ENCODE data around the gene MCHR1. TPM values are rescaled to one million over a fixed set of nuclear protein-coding genes. Genes with fewer than 3 reads are reported as not detected.
A peak's percentile ranks its signal among the peaks of the same experiment; 100 is the strongest.

MCHR1 gene
- total RNA-seq, 1 donor from 2014 or later, result not detected

DNA sequence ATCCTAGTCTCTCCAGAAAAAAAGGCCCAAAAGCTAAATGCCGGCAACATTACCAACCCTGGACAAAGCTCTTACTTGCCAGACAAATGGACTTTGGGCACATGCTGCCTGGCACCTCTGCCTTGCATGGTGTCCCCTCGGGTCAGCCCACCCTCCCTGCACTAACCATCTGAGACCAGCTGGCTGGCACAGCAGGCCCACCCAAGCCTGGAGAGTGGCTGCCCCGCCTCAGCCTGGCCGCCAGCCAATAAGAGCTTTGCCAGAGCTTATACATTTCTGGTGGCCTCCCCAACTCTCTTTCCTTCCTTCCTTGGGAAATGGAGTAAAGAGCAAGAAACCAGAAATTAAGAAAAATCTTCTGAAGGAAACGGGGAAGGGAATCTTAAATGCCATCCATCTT lies 24.5 kb downstream of the MCHR1 start:
- Mint-ChIP-seq H3K27ac (ENCODE audit: unreplicated experiment) (no peak overlapping the region), H3K4me3 (ENCODE audit: unreplicated experiment) (no peak overlapping the region), H3K4me1 (ENCODE audit: unreplicated experiment) (peaks cover 4% of the 10 kb centered on the region), H3K9me3 (ENCODE audit: unreplicated experiment) (peaks cover 3% of the 10 kb centered on the region), H3K36me3 (ENCODE audit: unreplicated experiment) (no peaks in the 10 kb centered on the region), H3K27me3 (ENCODE audit: unreplicated experiment) (no peaks in the 10 kb centered on the region)
- TF ChIP-seq, protein P1, sequence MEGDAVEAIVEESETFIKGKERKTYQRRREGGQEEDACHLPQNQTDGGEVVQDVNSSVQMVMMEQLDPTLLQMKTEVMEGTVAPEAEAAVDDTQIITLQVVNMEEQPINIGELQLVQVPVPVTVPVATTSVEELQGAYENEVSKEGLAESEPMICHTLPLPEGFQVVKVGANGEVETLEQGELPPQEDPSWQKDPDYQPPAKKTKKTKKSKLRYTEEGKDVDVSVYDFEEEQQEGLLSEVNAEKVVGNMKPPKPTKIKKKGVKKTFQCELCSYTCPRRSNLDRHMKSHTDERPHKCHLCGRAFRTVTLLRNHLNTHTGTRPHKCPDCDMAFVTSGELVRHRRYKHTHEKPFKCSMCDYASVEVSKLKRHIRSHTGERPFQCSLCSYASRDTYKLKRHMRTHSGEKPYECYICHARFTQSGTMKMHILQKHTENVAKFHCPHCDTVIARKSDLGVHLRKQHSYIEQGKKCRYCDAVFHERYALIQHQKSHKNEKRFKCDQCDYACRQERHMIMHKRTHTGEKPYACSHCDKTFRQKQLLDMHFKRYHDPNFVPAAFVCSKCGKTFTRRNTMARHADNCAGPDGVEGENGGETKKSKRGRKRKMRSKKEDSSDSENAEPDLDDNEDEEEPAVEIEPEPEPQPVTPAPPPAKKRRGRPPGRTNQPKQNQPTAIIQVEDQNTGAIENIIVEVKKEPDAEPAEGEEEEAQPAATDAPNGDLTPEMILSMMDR (IDR thresholded peaks at IDR 0.05), result no peak
- no peak for DNase-seq (ENCODE audit: extremely low spot score, unreplicated experiment)

DNA sequence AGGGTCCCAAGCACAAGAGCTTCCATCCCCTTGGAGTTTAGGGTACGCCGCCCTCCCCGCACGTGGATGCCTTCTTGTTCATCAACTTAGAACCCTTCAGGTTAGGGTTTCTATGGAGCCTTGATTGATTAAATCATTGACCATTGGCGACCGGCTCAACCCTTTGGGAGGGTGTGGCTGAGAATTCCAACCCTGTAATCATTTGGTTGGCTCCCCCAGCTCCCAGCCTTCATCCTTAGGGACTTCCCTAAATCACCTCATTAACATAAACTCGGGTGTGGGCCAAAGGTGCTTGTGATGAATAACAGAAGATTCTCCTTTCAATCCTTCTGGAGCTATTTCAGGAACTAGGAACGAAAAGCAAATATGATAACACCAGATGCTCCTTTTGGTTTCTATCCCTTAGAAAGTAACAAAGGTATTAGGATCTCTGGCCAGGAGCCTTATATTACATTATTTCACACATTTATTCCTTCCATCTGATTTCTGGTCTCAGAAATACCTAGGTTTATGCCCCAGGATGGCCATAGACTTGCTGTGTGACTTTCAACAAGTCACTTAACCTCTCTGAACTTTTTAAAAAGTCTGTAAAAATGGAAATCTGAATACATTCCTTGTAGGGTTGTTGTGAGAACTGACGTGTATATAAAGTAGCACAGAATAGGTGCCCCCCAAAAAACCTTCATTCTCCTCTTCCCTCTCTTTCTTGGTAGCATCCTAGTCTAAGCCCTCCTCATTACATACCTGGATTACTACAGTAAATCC lies 26.8 kb downstream of the MCHR1 start:
- TF ChIP-seq, protein P1 (IDR thresholded peaks at IDR 0.05), result no peak
- H3K4me3 Mint-ChIP-seq (ENCODE audit: unreplicated experiment), result no peak overlapping the region
- H3K9me3 Mint-ChIP-seq (ENCODE audit: unreplicated experiment), result peaks cover 3% of the 10 kb centered on the region
- DNase-seq (ENCODE audit: extremely low spot score, unreplicated experiment), result no peak
- H3K36me3 Mint-ChIP-seq (ENCODE audit: unreplicated experiment), result no peaks in the 10 kb centered on the region
- no peaks in the 10 kb centered on the region for H3K27me3 Mint-ChIP-seq (ENCODE audit: unreplicated experiment)
- H3K4me1 Mint-ChIP-seq (ENCODE audit: unreplicated experiment), result peaks cover 15% of the 10 kb centered on the region
- no peak overlapping the region for H3K27ac Mint-ChIP-seq (ENCODE audit: unreplicated experiment)

DNA sequence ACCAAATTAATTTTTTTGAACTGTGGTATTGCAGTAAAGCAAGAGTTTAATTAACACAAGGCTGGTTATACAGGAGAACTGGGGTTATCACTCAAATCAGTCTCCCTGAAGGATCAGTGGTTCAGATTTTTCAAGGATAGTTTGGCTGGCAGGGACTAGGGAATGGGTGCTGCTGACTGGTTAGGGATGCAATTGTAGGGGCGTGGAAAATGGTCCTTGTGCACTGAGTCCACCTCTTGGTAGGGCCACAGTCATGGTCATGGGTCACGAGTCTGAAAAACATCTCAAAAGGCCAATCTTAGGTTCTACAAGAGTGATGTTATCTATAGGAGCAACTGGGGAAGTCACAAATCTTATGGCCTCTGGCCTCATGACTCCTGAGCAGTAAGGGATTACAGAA lies 27.9 kb downstream of the MCHR1 start:
- Mint-ChIP-seq H3K27me3 (ENCODE audit: unreplicated experiment) (no peaks in the 10 kb centered on the region), H3K36me3 (ENCODE audit: unreplicated experiment) (no peaks in the 10 kb centered on the region), H3K9me3 (ENCODE audit: unreplicated experiment) (peaks cover 3% of the 10 kb centered on the region), H3K4me1 (ENCODE audit: unreplicated experiment) (peaks cover 23% of the 10 kb centered on the region), H3K27ac (ENCODE audit: unreplicated experiment) (no peak overlapping the region), H3K4me3 (ENCODE audit: unreplicated experiment) (no peak overlapping the region)
- TF ChIP-seq, protein P1 (IDR thresholded peaks at IDR 0.05), result no peak
- DNase-seq (ENCODE audit: extremely low spot score, unreplicated experiment), result no peak

DNA sequence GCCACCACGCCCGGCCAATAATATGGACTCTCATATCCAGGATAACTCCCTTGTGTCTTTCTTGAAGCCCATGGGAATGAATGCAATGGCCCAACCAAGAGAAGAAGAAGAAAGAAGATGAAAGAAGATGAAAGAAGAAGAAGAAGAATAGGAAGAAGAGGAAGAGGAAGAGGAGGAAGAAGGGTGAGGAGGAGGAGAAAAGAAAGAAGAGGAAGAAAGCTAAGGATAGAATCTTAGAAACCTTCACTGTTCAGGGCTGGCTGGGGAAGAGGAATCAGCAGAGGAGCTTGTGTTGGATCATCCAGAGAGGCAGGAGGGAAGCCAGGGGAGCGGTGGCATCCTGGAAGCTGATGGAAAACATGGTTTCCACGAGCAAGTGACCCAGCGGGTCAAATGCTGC lies 28.9 kb downstream of the MCHR1 start:
- no peak overlapping the region for H3K27ac Mint-ChIP-seq (ENCODE audit: unreplicated experiment)
- TF ChIP-seq, protein P1 (IDR thresholded peaks at IDR 0.05), result no peak

DNA sequence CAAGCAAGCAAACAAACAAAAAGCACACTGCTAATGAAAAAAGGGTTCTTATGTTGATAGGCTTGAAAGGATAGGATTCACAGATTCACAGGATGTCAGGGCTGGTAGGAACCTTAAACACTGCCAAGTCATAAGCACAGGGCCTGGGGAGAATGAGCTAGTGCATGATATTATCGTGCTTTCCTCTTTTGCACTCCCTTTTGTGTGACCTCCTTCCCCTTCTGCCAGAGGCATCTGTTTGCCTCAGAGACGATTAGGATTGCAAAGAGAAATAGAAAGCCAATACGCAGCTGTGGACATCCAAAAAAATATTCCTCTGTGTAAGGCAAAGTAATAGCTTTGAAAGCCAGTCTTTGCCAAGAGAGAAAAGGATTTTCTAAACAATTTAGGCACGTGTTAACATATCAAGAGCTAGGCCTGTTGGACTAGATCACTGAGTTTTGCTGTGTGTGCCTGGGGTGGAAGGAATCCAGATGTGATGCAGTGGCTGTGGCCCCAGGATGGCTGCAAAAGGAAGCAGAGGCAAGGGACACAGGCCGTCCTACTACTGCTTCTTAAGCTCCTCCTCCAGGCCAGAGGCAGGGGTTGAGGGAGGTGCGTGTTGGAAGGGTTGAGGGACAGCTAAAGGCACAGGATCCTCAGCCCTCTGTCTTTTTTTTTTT lies 30.6 kb downstream of the MCHR1 start:
- Mint-ChIP-seq H3K4me1 (ENCODE audit: unreplicated experiment) (peaks cover 28% of the 10 kb centered on the region), H3K27ac (ENCODE audit: unreplicated experiment) (peak overlapping the region; percentile 47), H3K27me3 (ENCODE audit: unreplicated experiment) (no peaks in the 10 kb centered on the region), H3K4me3 (ENCODE audit: unreplicated experiment) (no peak overlapping the region), H3K9me3 (ENCODE audit: unreplicated experiment) (no peaks in the 10 kb centered on the region), H3K36me3 (ENCODE audit: unreplicated experiment) (no peaks in the 10 kb centered on the region)
- DNase-seq (ENCODE audit: extremely low spot score, unreplicated experiment), result no peak
- TF ChIP-seq, protein P1 (IDR thresholded peaks at IDR 0.05), result no peak

More for the DNA sequence above, 28.9 kb downstream of the MCHR1 start:
- Mint-ChIP-seq H3K4me1 (ENCODE audit: unreplicated experiment) (peaks cover 23% of the 10 kb centered on the region), H3K27me3 (ENCODE audit: unreplicated experiment) (no peaks in the 10 kb centered on the region), H3K4me3 (ENCODE audit: unreplicated experiment) (no peak overlapping the region), H3K9me3 (ENCODE audit: unreplicated experiment) (no peaks in the 10 kb centered on the region), H3K36me3 (ENCODE audit: unreplicated experiment) (no peaks in the 10 kb centered on the region)
- no peak for DNase-seq (ENCODE audit: extremely low spot score, unreplicated experiment)

Data from osteocyte (in vitro differentiated cells).